Nephron (organoid): ENCODE results near the gene LRRC56.
A peak's percentile ranks its signal among the peaks of the same experiment; 100 is the strongest.

ENCODE experiments used
- H3K27ac Mint-ChIP-seq, 3 experiments: 2 replicates each; pipeline ENCODE4 v1.8.0; 2020; ENCODE audit warnings: mixed read lengths in 3 of 3, mild to moderate bottlenecking in 2 of 3, moderate library complexity in 1 of 3
- H3K27me3 Mint-ChIP-seq: 2 replicates; pipeline ENCODE4 v1.8.0; 2021; ENCODE audit warnings: low read depth, mild to moderate bottlenecking, moderate library complexity, mixed read lengths
- H3K36me3 Mint-ChIP-seq: 2 replicates; pipeline ENCODE4 v1.8.0; 2020; ENCODE audit warnings: low read depth, mixed read lengths
- H3K4me1 Mint-ChIP-seq: 2 replicates; pipeline ENCODE4 v1.8.0; 2020; ENCODE audit warnings: mixed read lengths
- H3K4me3 Mint-ChIP-seq, 3 experiments: 2 replicates each; pipeline ENCODE4 v1.8.0; 2020; ENCODE audit warnings: mild to moderate bottlenecking in 3 of 3, mixed read lengths in 3 of 3, moderate library complexity in 2 of 3
- H3K9me3 Mint-ChIP-seq: 2 replicates; pipeline ENCODE4 v1.8.0; 2020; ENCODE audit warnings: mixed read lengths
- CTCF ChIP-seq, 3 experiments: fragments of 200-600 bp; sonication (generic); IDR thresholded peaks; one replicate each; pipeline ENCODE4 v1.5.0; 2021; ENCODE audit warnings: antibody characterized with exemption in 3 of 3; ENCODE audit not compliant: unreplicated experiment in 3 of 3

The LRRC56 gene

GRCh38 chr11:503179-503981 lies 33.9 kb upstream of the LRRC56 start:
- Mint-ChIP-seq H3K36me3 (peaks cover 11% of the 10 kb centered on the region), H3K9me3 (no peaks in the 10 kb centered on the region), H3K4me1 (peaks cover 16% of the 10 kb centered on the region)

GRCh38 chr11:504053-504993 lies 33.0 kb upstream of the LRRC56 start:
- Mint-ChIP-seq H3K4me3 (peak overlapping the region; percentile 62 to 98 (median 81)), H3K9me3 (no peaks in the 10 kb centered on the region), H3K27me3 (no peaks in the 10 kb centered on the region), H3K4me1 (peaks cover 16% of the 10 kb centered on the region), H3K27ac (peak overlapping the region in 1 of 3 experiments; percentile 75), H3K36me3 (peaks cover 9% of the 10 kb centered on the region)
- TF ChIP-seq CTCF (IDR thresholded peaks at IDR 0.05; ENCODE audit: unreplicated experiment in 3 of 3), result no peak

More at GRCh38 chr11:503179-503981, 33.9 kb upstream of the LRRC56 start:
- no peaks in the 10 kb centered on the region for H3K27me3 Mint-ChIP-seq
- no peak overlapping the region for H3K4me3 Mint-ChIP-seq
- no peak overlapping the region for H3K27ac Mint-ChIP-seq
- no peak for TF ChIP-seq CTCF (IDR thresholded peaks at IDR 0.05; ENCODE audit: unreplicated experiment in 3 of 3)

- peaks cover 13% of the 10 kb centered on the region for H3K36me3 Mint-ChIP-seq
- peaks cover 16% of the 10 kb centered on the region for H3K4me1 Mint-ChIP-seq
- no peak for TF ChIP-seq CTCF (IDR thresholded peaks at IDR 0.05; ENCODE audit: unreplicated experiment in 3 of 3)
- no peaks in the 10 kb centered on the region for H3K27me3 Mint-ChIP-seq
- peak overlapping the region; percentile 81 to 98 (median 96) for H3K4me3 Mint-ChIP-seq
- H3K27ac Mint-ChIP-seq, result peak overlapping the region in 1 of 3 experiments; percentile 75
- no peaks in the 10 kb centered on the region for H3K9me3 Mint-ChIP-seq
Measured at GRCh38 chr11:504994-505344, 32.4 kb upstream of the LRRC56 start.

GRCh38 chr11:506238-506994 lies 30.9 kb upstream of the LRRC56 start:
- H3K4me3 Mint-ChIP-seq, result peak overlapping the region; percentile 96 to 100 (median 98)
- peak overlapping the region; percentile 98 to 100 (median 99) for H3K27ac Mint-ChIP-seq
- peaks cover 16% of the 10 kb centered on the region for H3K4me1 Mint-ChIP-seq
- no peak for TF ChIP-seq CTCF (IDR thresholded peaks at IDR 0.05; ENCODE audit: unreplicated experiment in 3 of 3)
- no peaks in the 10 kb centered on the region for H3K9me3 Mint-ChIP-seq
- H3K36me3 Mint-ChIP-seq, result peaks cover 9% of the 10 kb centered on the region
- peaks cover 2% of the 10 kb centered on the region for H3K27me3 Mint-ChIP-seq

- Mint-ChIP-seq H3K4me3 (peak within 1 kb of the TSS; percentile 96 to 100 (median 98)), H3K9me3 (no peaks in the 10 kb centered on the region), H3K27ac (peak within 1 kb of the TSS; percentile 98 to 100 (median 99)), H3K4me1 (peaks cover 16% of the 10 kb centered on the region), H3K27me3 (peaks cover 5% of the 10 kb centered on the region), H3K36me3 (peaks cover 14% of the 10 kb centered on the region)
- no peak for TF ChIP-seq CTCF (IDR thresholded peaks at IDR 0.05; ENCODE audit: unreplicated experiment in 3 of 3)
Measured at GRCh38 chr11:506995-507726, 30.2 kb upstream of the LRRC56 start, which contains the start of gene RNH1. TSS of gene RNH1 (minus strand) at chr11:507242. CDS start at chr11:502162, 5,080 bp downstream.
